ENCODE measurements around the gene DAPK1.

The DAPK1 gene

GRCh38 chr9:87704342-87704741 is 206.7 kb downstream of the DAPK1 start:
- no peak for TF ChIP-seq RARB (CRISPR knock-in tag; IDR thresholded peaks at IDR 0.05)
- TF ChIP-seq ZNF70 (CRISPR knock-in tag; IDR thresholded peaks at IDR 0.05), result no peak
- no peak for TF ChIP-seq CREB5 (CRISPR knock-in tag; IDR thresholded peaks at IDR 0.05; ENCODE audit: low read depth)
- TF ChIP-seq TOX (CRISPR knock-in tag; IDR thresholded peaks at IDR 0.05; ENCODE audit: borderline replicate concordance), result no peak
- no peak for TF ChIP-seq PPARA (CRISPR knock-in tag; IDR thresholded peaks at IDR 0.05; ENCODE audit: borderline replicate concordance)
- TF ChIP-seq BACH2 (CRISPR knock-in tag; IDR thresholded peaks at IDR 0.05; ENCODE audit: borderline replicate concordance), result no peak
- no peak for TF ChIP-seq CSRNP3 (CRISPR knock-in tag; IDR thresholded peaks at IDR 0.05)
- no peak for TF ChIP-seq ZFP3 (CRISPR knock-in tag; IDR thresholded peaks at IDR 0.05)
- TF ChIP-seq TCF4 (CRISPR knock-in tag; IDR thresholded peaks at IDR 0.05; ENCODE audit: borderline replicate concordance), result no peak
- no peak for TF ChIP-seq ARNTL (CRISPR knock-in tag; IDR thresholded peaks at IDR 0.05; ENCODE audit: borderline replicate concordance, low read depth)
- TF ChIP-seq GLIS3 (CRISPR knock-in tag; IDR thresholded peaks at IDR 0.05), result no peak
- TF ChIP-seq ISL1 (CRISPR knock-in tag; IDR thresholded peaks at IDR 0.05), result no peak
- TF ChIP-seq ZNF8 (CRISPR knock-in tag; IDR thresholded peaks at IDR 0.05), result no peak
- no peak for TF ChIP-seq ZC3H10 (CRISPR knock-in tag; IDR thresholded peaks at IDR 0.05)
- TF ChIP-seq OSR1 (CRISPR knock-in tag; IDR thresholded peaks at IDR 0.05), result no peak
- TF ChIP-seq ZNF565 (CRISPR knock-in tag; conservative IDR thresholded peaks at IDR 0.05; ENCODE audit: low read depth), result no peak
- TF ChIP-seq TSHZ2 (CRISPR knock-in tag; IDR thresholded peaks at IDR 0.05), result no peak
- TF ChIP-seq POU6F1 (CRISPR knock-in tag; IDR thresholded peaks at IDR 0.05; ENCODE audit: borderline replicate concordance, low read depth), result no peak
- TF ChIP-seq PATZ1 (CRISPR knock-in tag; IDR thresholded peaks at IDR 0.05; ENCODE audit: borderline replicate concordance), result no peak
- no peak for ATAC-seq

- no peak for ATAC-seq
- no peak for TF ChIP-seq CSRNP3 (CRISPR knock-in tag; IDR thresholded peaks at IDR 0.05)
- TF ChIP-seq ZFP3 (CRISPR knock-in tag; IDR thresholded peaks at IDR 0.05), result no peak
- TF ChIP-seq ZNF8 (CRISPR knock-in tag; IDR thresholded peaks at IDR 0.05), result no peak
Observed at GRCh38 chr9:87706066-87706739, 208.5 kb downstream of the DAPK1 start.

All from SK-N-SH treated with all-trans-retinoic acid at 6 μM for 48 hours (cell line).